MM.1S (cell line): Measurements from ENCODE around the gene AHCYL1.
"Not testable (repeated sequence)": the region's sequence is repeated elsewhere in the genome, so short reads cannot be mapped to it uniquely, and the experiment has no call there.

ENCODE experiments used
- DNase-seq: peaks from one replicate; pipeline ENCODE4 v3.0.0-alpha.2; 2015
- H2AFZ ChIP-seq: fragments of 300-600 bp; sonication (generic); 2 replicates; pipeline ENCODE4 v1.6.0; 2016; ENCODE audit warnings: antibody characterized with exemption, low read length
- H3F3A ChIP-seq: fragments of 300-600 bp; sonication (generic); 2 replicates; pipeline ENCODE4 v1.6.1; 2016; ENCODE audit warnings: mild to moderate bottlenecking, antibody characterized with exemption, low read length, moderate library complexity, mixed read lengths; ENCODE audit not compliant: insufficient read depth
- H3K27ac ChIP-seq: fragments of 300-600 bp; sonication (generic); 2 replicates; pipeline ENCODE4 v1.5.1; 2016; ENCODE audit warnings: mild to moderate bottlenecking, low read length
- H3K27me3 ChIP-seq: fragments of 300-600 bp; sonication (generic); replicated peaks from 2 replicates; pipeline ENCODE4 v1.6.0; 2016; ENCODE audit warnings: low read length; ENCODE audit not compliant: insufficient read depth
- H3K36me3 ChIP-seq: fragments of 300-600 bp; sonication (generic); replicated peaks from 2 replicates; pipeline ENCODE4 v1.6.1; 2016; ENCODE audit warnings: mild to moderate bottlenecking, low read length, mixed read lengths; ENCODE audit not compliant: insufficient read depth
- H3K4me1 ChIP-seq: fragments of 300-600 bp; sonication (generic); 2 replicates; pipeline ENCODE4 v1.6.1; 2016; ENCODE audit warnings: low read length, mixed read lengths
- H3K4me2 ChIP-seq: fragments of 300-600 bp; sonication (generic); 2 replicates; pipeline ENCODE4 v1.6.0; 2016; ENCODE audit warnings: low read depth, low read length
- H3K4me3 ChIP-seq: fragments of 300-600 bp; sonication (generic); 2 replicates; pipeline ENCODE4 v1.5.1; 2016; ENCODE audit warnings: low read length, mixed read lengths
- H3K79me2 ChIP-seq: fragments of 300-600 bp; sonication (generic); 2 replicates; pipeline ENCODE4 v1.6.1; 2016; ENCODE audit warnings: mixed run types, low read length, mixed read lengths
- H3K9ac ChIP-seq: fragments of 300-600 bp; sonication (generic); 2 replicates; pipeline ENCODE4 v1.6.1; 2016; ENCODE audit warnings: low read length, mixed read lengths
- H3K9me2 ChIP-seq: fragments of 300-600 bp; sonication (generic); replicated peaks from 2 replicates; pipeline ENCODE4 v1.6.1; 2016; ENCODE audit warnings: mild to moderate bottlenecking, low read length, mixed read lengths; ENCODE audit not compliant: insufficient read depth
- H3K9me3 ChIP-seq: fragments of 300-600 bp; sonication (generic); replicated peaks from 2 replicates; pipeline ENCODE4 v1.6.1; 2016; ENCODE audit warnings: mild to moderate bottlenecking, low read length, mixed read lengths; ENCODE audit not compliant: insufficient read depth
- H4K20me1 ChIP-seq: fragments of 300-600 bp; sonication (generic); 2 replicates; pipeline ENCODE4 v1.6.1; 2016; ENCODE audit warnings: mild to moderate bottlenecking, low read length, moderate library complexity, mixed read lengths; ENCODE audit not compliant: insufficient read depth
- EZH2 ChIP-seq: fragments of 300-600 bp; sonication (generic); optimal IDR thresholded peaks from 2 replicates; pipeline ENCODE3; 2017; ENCODE audit warnings: low read depth, mild to moderate bottlenecking, antibody characterized with exemption, low read length, mixed read lengths
- EZH2phosphoT487 ChIP-seq: fragments of 300-600 bp; sonication (generic); IDR thresholded peaks from 2 replicates; pipeline ENCODE4 v1.6.1; 2018; ENCODE audit warnings: antibody characterized with exemption, low read length
- TF ChIP-seq, protein P1 (sequence below): fragments of 300-600 bp; sonication (generic); IDR thresholded peaks from 2 replicates; pipeline ENCODE4 v1.5.1; 2016; ENCODE audit warnings: antibody characterized with exemption, low read length, mixed read lengths

AHCYL1 gene

GRCh38 chr1:109950038-109950437 lies 34.5 kb upstream of the AHCYL1 start:
- no peaks in the 10 kb centered on the region for H3K79me2 ChIP-seq
- no peaks in the 10 kb centered on the region for H3K27me3 ChIP-seq
- H3K9me2 ChIP-seq, result no peaks in the 10 kb centered on the region
- no peaks in the 10 kb centered on the region for H3K9me3 ChIP-seq
- no peak overlapping the region for H3K4me2 ChIP-seq
- H2AFZ ChIP-seq, result no peak overlapping the region
- no peaks in the 10 kb centered on the region for H3K4me1 ChIP-seq
- H3F3A ChIP-seq, result no peaks in the 10 kb centered on the region
- H3K9ac ChIP-seq, result no peak overlapping the region
- H3K27ac ChIP-seq, result no peak overlapping the region
- no peaks in the 10 kb centered on the region for H3K36me3 ChIP-seq
- no peaks in the 10 kb centered on the region for H4K20me1 ChIP-seq
- TF ChIP-seq EZH2phosphoT487, result no peak
- no peak for TF ChIP-seq EZH2
- TF ChIP-seq, protein P1, sequence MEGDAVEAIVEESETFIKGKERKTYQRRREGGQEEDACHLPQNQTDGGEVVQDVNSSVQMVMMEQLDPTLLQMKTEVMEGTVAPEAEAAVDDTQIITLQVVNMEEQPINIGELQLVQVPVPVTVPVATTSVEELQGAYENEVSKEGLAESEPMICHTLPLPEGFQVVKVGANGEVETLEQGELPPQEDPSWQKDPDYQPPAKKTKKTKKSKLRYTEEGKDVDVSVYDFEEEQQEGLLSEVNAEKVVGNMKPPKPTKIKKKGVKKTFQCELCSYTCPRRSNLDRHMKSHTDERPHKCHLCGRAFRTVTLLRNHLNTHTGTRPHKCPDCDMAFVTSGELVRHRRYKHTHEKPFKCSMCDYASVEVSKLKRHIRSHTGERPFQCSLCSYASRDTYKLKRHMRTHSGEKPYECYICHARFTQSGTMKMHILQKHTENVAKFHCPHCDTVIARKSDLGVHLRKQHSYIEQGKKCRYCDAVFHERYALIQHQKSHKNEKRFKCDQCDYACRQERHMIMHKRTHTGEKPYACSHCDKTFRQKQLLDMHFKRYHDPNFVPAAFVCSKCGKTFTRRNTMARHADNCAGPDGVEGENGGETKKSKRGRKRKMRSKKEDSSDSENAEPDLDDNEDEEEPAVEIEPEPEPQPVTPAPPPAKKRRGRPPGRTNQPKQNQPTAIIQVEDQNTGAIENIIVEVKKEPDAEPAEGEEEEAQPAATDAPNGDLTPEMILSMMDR, result no peak
- H3K4me3 ChIP-seq, result no peak overlapping the region
- no peak for DNase-seq

DNA sequence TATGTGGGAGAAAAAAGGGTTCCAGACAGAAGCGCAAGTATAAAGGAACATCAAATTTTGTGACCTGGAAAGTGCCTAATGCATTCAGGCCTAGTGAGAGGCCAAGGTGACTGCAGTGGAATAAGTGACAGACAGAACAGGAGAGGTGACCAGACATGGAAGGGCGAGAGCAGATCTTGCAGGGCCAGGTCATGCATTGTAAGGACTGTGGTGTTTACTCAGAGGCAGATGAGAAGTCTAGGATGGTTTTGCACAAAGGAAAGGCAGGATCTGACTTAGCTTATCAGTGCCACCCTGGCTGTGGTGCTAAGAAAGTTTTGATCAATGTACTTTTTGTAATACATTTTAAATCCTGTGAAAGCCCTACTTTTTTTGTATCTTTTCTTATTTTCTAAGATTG lies 34.1 kb upstream of the AHCYL1 start:
- no peaks in the 10 kb centered on the region for H3K36me3 ChIP-seq
- H3K4me2 ChIP-seq, result no peak overlapping the region
- no peak overlapping the region for H3K9ac ChIP-seq
- H3F3A ChIP-seq, result no peaks in the 10 kb centered on the region
- no peak overlapping the region for H3K4me3 ChIP-seq
- H3K79me2 ChIP-seq, result no peaks in the 10 kb centered on the region
- no peaks in the 10 kb centered on the region for H4K20me1 ChIP-seq
- TF ChIP-seq EZH2 (no peak), EZH2phosphoT487 (no peak)
- TF ChIP-seq, protein P1, result no peak
- H3K27ac ChIP-seq, result no peak overlapping the region
- no peaks in the 10 kb centered on the region for H3K4me1 ChIP-seq
- H3K9me2 ChIP-seq, result no peaks in the 10 kb centered on the region
- no peak for DNase-seq
- no peak overlapping the region for H2AFZ ChIP-seq
- H3K27me3 ChIP-seq, result no peaks in the 10 kb centered on the region
- H3K9me3 ChIP-seq, result no peaks in the 10 kb centered on the region

DNA sequence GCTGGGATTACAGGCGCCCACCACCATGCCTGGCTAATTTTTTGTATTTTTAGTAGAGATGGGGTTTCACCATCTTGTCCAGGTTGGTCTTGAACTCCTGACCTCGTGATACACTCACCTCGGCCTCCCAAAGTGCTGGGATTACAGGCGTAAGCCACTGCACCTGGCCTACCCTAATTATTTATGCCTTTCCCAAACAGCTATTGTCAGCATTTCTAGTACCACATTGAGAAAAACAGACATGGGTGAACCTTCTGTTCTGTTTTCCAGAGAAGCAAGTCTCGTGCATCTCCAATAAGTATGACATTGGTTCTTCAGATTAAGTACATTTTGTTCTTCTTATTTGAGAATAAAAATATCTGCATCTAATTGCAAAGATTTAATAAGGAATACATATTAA lies 33.1 kb upstream of the AHCYL1 start:
- H3K4me2 ChIP-seq, H3K27me3 ChIP-seq, H4K20me1 ChIP-seq, DNase-seq, H3K4me1 ChIP-seq, H3K9ac ChIP-seq, H3K9me3 ChIP-seq, H2AFZ ChIP-seq, H3F3A ChIP-seq, H3K4me3 ChIP-seq, H3K36me3 ChIP-seq, H3K27ac ChIP-seq, H3K9me2 ChIP-seq, H3K79me2 ChIP-seq: not testable (repeated sequence)

DNA sequence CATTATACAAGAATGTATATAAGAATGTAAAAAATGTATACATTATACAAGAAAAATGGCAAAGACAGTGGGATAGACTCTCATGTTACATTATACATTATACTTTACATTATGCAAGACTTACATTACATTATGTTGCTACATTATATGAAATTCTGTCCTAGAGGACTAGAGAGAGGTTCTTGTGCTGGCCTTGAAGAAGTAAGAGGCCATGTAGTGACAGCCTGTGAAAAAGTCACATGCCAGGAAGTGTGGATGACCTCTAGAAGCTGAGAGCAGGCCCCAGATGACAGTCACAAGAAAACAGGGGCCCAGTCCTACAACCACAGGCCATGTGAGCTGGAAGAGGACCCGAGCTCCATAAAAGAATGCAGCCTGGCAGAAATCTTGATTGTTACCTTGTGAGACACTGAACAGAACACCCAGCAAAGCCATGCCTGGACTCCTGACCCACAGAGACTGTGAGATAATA lies 30.5 kb upstream of the AHCYL1 start:
- H3K4me2 ChIP-seq, result no peak overlapping the region
- TF ChIP-seq EZH2 (no peak), EZH2phosphoT487 (no peak)
- TF ChIP-seq, protein P1, result no peak
- H3K4me3 ChIP-seq, result no peak overlapping the region
- H3K79me2 ChIP-seq, result no peaks in the 10 kb centered on the region
- H3K27me3 ChIP-seq, result no peaks in the 10 kb centered on the region
- H3K36me3 ChIP-seq, result no peaks in the 10 kb centered on the region
- H3K4me1 ChIP-seq, result no peaks in the 10 kb centered on the region
- DNase-seq, result no peak
- H3K27ac ChIP-seq, result no peak overlapping the region
- H3K9ac ChIP-seq, result no peak overlapping the region
- no peaks in the 10 kb centered on the region for H3K9me3 ChIP-seq
- no peaks in the 10 kb centered on the region for H4K20me1 ChIP-seq
- H3K9me2 ChIP-seq, result no peaks in the 10 kb centered on the region
- no peak overlapping the region for H2AFZ ChIP-seq
- no peaks in the 10 kb centered on the region for H3F3A ChIP-seq
